GM12874 (cell line): ENCODE data around the gene RGS9BP.

Experiments used
- CTCF ChIP-seq: IDR thresholded peaks from 2 replicates; pipeline ENCODE4 v1.5.1; 2011; ENCODE audit warnings: low read depth, mild to moderate bottlenecking, control low read depth, low read length, moderate library complexity; ENCODE audit not compliant: insufficient read depth

Gene RGS9BP

GRCh38 chr19:32653599-32653915, 22.1 kb upstream of the RGS9BP start:
- TF ChIP-seq CTCF, result no peak

- TF ChIP-seq CTCF, result no peak
Observed at GRCh38 chr19:32658075-32658474, 17.6 kb upstream of the RGS9BP start.

- no peak for TF ChIP-seq CTCF
Observed at GRCh38 chr19:32658527-32658926, 17.1 kb upstream of the RGS9BP start.

GRCh38 chr19:32661318-32661717, 14.3 kb upstream of the RGS9BP start:
- TF ChIP-seq CTCF, result no peak

- no peak for TF ChIP-seq CTCF
Observed at GRCh38 chr19:32662186-32662585, 13.5 kb upstream of the RGS9BP start.

GRCh38 chr19:32666084-32666483, 9.6 kb upstream of the RGS9BP start:
- TF ChIP-seq CTCF, result no peak

GRCh38 chr19:32669310-32669709, 6.3 kb upstream of the RGS9BP start:
- no peak for TF ChIP-seq CTCF

- TF ChIP-seq CTCF, result no peak
Observed at GRCh38 chr19:32671883-32672593, 3.6 kb upstream of the RGS9BP start.
